GM12865 (cell line): ENCODE measurements around the gene IGSF6.
"Not testable (repeated sequence)": the region's sequence is repeated elsewhere in the genome, so short reads cannot be mapped to it uniquely, and the experiment has no call there.

Experiments used
- DNase-seq: peaks from one replicate; pipeline ENCODE4 v3.0.0; 2010; ENCODE audit warnings: low read depth
- H3K4me3 ChIP-seq: 2 replicates; pipeline ENCODE4 v1.5.1; 2011; ENCODE audit warnings: mild to moderate bottlenecking, low read depth, low read length, control low read depth
- TF ChIP-seq, protein P1 (sequence below): IDR thresholded peaks from 2 replicates; pipeline ENCODE4 v1.5.1; 2011; ENCODE audit warnings: low read length, control low read depth, low read depth, inconsistent platforms; ENCODE audit not compliant: insufficient read depth; ENCODE audit errors: missing control alignments

Gene IGSF6

DNA sequence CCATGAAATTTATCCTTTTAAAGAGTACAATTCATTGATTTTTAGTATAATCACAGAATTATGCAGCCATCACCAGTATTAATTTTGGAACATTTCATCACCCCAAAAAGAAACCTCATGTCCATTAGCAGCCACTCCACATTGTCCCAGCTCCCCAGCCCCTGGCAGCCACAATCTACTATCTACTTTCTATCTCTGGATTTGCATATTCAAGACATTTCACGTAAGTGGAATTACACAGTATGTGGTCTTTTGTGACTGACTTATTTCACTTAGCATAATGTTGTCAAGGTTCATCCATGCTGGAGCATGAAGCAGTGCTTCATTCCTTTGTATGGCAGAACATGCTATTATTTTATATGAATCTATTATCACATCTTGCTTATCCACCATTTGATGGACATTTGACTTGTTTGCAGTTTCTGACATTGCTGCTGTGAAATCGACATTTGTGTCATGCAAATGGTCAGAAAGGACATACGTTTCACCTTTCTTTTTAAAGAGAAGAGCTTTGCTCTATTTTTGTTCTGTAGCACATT, 42.3 kb downstream of the IGSF6 start:
- TF ChIP-seq, protein P1, sequence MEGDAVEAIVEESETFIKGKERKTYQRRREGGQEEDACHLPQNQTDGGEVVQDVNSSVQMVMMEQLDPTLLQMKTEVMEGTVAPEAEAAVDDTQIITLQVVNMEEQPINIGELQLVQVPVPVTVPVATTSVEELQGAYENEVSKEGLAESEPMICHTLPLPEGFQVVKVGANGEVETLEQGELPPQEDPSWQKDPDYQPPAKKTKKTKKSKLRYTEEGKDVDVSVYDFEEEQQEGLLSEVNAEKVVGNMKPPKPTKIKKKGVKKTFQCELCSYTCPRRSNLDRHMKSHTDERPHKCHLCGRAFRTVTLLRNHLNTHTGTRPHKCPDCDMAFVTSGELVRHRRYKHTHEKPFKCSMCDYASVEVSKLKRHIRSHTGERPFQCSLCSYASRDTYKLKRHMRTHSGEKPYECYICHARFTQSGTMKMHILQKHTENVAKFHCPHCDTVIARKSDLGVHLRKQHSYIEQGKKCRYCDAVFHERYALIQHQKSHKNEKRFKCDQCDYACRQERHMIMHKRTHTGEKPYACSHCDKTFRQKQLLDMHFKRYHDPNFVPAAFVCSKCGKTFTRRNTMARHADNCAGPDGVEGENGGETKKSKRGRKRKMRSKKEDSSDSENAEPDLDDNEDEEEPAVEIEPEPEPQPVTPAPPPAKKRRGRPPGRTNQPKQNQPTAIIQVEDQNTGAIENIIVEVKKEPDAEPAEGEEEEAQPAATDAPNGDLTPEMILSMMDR, result no peak
- no peak for DNase-seq
- no peak overlapping the region for H3K4me3 ChIP-seq

- TF ChIP-seq, protein P1, result no peak
- H3K4me3 ChIP-seq, result no peak overlapping the region
- DNase-seq, result peak; percentile 27
These were observed 43.6 kb downstream of the IGSF6 start for GRCh38 chr16:21608639-21609328.

DNA sequence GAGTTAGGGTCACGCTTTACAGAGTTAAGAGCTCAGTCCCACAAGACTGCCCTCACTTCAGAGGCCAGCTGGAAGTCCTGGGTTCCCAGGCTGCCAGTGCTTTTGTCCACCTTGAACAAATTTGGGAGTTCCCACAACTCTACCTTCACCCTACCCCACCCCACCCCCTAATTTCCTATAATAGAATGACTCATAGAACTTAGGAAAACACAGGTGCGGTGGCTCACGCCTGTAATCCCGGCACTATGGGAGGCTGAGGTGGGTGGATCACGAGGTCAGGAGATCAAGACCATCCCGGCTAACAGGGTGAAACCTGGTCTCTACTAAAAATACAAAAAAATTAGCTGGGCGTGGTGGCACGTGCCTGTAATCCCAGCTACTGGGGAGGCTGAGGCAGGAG, 46.6 kb downstream of the IGSF6 start:
- DNase-seq, H3K4me3 ChIP-seq: not testable (repeated sequence)

GRCh38 chr16:21603928-21604327, 48.5 kb downstream of the IGSF6 start:
- DNase-seq, result no peak
- TF ChIP-seq, protein P1, result no peak
- no peak overlapping the region for H3K4me3 ChIP-seq

- TF ChIP-seq, protein P1, result no peak
- DNase-seq, result no peak
- H3K4me3 ChIP-seq, result no peak overlapping the region
These were observed 49.6 kb downstream of the IGSF6 start for GRCh38 chr16:21602785-21603184.

DNA sequence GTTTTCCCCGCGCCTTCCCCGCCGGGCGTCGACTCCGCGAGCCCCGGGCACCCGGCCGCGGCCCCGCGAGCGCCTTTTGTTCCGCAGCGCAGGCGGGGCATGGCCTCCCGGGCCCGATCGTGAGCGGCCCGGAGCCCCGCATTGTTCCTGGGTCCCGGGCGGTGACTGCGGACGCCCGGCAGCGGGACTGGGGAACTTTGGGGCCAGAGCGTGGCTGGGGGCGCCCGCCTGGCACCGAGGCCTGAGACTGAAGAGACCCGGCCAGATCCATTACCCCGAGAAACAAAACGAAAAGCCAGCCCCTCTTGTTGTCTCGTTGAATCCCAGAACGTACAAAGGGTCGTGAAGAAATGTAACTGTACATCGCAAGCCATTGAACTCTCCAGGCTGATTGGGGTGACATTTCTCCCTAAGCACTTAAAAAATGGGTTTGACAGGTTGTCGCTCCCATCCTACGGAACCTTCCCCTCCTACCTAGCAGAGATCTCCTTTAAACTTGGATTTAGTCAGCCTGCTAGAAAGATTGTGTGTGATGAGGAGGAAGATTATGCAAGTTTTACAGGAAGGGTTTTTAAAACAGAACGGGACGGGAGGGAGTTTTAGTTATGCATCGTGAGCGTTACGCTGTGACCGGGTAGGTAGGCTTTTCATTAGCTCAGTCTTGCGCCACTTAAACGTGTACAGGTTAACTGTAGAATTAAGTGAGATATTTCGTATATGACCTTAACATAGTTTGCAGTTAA, 52.2 kb downstream of the IGSF6 start:
- peak; percentile 47 for DNase-seq
- peak overlapping the region; percentile 100 for H3K4me3 ChIP-seq
- TF ChIP-seq, protein P1, result no peak

DNA sequence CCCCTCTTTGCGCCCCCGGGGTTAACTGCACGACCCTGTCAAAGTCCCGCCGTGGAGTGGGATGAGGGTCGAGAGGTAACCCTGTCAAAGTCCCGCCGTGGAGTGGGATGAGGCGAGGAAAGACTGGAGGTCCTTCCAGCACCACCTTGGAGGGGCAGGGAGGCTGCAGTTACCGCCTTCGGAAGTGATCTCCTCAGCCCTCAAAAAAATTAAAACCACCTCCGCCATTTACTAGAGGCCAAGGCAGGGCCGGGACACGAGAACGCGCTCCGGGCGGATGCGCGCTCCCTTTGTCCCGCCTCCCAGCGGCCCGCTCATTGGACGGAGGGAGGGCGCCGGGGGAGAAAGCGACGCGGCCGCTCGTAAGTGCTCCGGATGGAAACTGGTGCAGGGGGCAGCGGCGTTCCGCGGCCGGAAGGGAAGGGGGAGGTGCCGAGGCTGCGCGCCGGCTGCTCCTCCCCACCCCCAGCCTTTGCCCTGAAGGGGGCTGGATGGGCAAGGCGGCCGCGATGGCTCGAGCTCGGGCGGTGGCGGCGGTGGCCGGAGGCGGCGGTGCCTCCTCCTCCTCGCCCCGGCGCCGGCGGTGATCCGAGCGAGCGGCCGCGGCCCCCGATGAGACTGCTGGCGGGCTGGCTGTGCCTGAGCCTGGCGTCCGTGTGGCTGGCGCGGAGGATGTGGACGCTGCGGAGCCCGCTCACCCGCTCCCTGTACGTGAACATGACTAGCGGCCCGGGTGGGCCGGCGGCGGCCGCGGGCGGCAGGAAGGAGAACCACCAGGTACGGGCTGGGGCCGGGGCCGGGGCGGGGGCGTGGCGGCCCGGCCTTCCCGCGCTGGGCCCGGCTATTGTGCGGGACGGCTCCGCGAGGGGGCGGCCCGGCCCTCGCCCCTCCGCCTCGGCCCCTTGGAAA, 53.0 kb downstream of the IGSF6 start, which contains the start of gene METTL9:
TSS of gene METTL9 (plus strand) at position 456 of the 909 bp plus-strand sequence. CDS start at position 613, 157 bp downstream.
- TF ChIP-seq, protein P1, result no peak
- DNase-seq, result peak; percentile 98
- peak within 1 kb of the TSS; percentile 100 for H3K4me3 ChIP-seq
